Measurements from ENCODE around the gene PLIN4. TPM values are rescaled to one million over a fixed set of nuclear protein-coding genes. Genes with fewer than 3 reads are reported as not detected.

PLIN4 gene
- total RNA-seq, 1 experiment from 2014 or later = 2.3 TPM

DNA sequence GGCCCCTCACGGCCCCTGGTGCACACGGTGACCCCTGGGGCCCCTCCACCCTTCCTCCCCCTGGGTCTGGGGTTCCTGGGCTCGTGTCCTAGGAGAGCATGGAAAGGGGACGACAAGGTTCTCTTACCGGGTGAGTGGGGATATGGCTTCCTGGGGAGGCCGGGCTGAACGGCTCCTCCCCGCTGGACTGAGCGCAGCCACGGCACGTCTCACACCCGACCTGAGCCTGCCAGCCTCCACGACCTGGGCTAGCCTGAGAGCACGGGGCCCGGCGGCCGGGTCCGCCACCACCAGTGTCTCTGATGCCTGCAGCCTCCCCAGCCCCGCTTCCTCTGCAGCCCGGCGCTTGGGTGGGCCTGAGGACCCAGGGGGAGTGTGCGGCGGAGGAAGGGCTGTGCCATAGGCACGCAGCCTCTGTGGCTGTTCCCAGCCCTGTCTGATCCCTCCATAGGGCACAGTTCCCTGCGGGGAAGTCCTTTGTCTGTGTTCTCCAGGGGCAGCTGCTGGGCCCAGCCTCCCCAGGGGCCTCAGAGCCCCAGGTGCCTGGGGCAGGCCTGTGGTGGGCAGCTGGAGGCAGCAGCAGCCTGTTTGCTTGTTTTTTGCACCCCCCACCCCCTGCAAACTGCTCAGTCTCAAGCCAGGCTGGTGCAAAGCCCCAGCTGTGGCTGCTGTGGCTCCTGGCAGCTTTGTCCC, 15.0 kb downstream of the PLIN4 start:
- TF ChIP-seq POLR2A (IDR thresholded peaks at IDR 0.05; ENCODE audit: borderline replicate concordance, extremely low read depth, insufficient read depth, insufficient read length) = no peak
- no peak for TF ChIP-seq ZFX (IDR thresholded peaks at IDR 0.05)
- no peak for TF ChIP-seq EZH2 (IDR thresholded peaks at IDR 0.05)
- H3K4me1 ChIP-seq (ENCODE audit: control insufficient read depth in 1 of 2, insufficient read depth in 2 of 2, low read length in 2 of 2) = peaks cover 0 to 11% of the 10 kb centered on the region in 2 experiments; a peak in 2 of 4 replicates
- H3K9ac ChIP-seq (ENCODE audit: low read length) = no peak overlapping the region
- ChIA-PET CTCF (no interaction called here), RAD21 (ENCODE audit: low non-redundant PET in 1 of 2, low total read pairs in 2 of 2, uncharacterized antibody in 2 of 2, unreplicated experiment in 2 of 2) (no interaction called here), POLR2A (no interaction called here)
- peaks cover 0 to 3% of the 10 kb centered on the region in 2 experiments; a peak in 1 of 4 replicates for H3K36me3 ChIP-seq (ENCODE audit: control insufficient read depth in 1 of 2, insufficient read depth in 2 of 2, low read length in 2 of 2)
- H3K79me2 ChIP-seq (ENCODE audit: insufficient read depth, low read length) = no peaks in the 10 kb centered on the region
- H3K9me2 ChIP-seq (ENCODE audit: insufficient read depth) = no peaks in the 10 kb centered on the region
- no peak overlapping the region for H2AFZ ChIP-seq (ENCODE audit: low read depth, low read length, poor library complexity, severe bottlenecking)
- no peak overlapping the region for H3K27ac ChIP-seq (ENCODE audit: low read depth, low read length)
- H3K27me3 ChIP-seq (ENCODE audit: insufficient read depth, low read length) = no peaks in the 10 kb centered on the region
- intact Hi-C loops (cut with micrococcal nuclease) = no loop called here
- DNase-seq (ENCODE audit: low read depth, low spot score) (no peak), ATAC-seq (no peak)
- no TSS peak for BruUV-seq (replicated peaks)
- H3K4me3 ChIP-seq (replicated peaks in 1 of 2; ENCODE audit: low read depth in 1 of 2, low read length in 2 of 2) = no peak overlapping the region
- H3K9me3 ChIP-seq (ENCODE audit: control insufficient read depth in 1 of 2, insufficient read depth in 1 of 2, low read depth in 1 of 2, low read length in 2 of 2) = no peaks in the 10 kb centered on the region
- no peaks in the 10 kb centered on the region for H4K20me1 ChIP-seq (ENCODE audit: insufficient read depth)
- H3K4me2 ChIP-seq (ENCODE audit: low read length) = no peak overlapping the region

DNA sequence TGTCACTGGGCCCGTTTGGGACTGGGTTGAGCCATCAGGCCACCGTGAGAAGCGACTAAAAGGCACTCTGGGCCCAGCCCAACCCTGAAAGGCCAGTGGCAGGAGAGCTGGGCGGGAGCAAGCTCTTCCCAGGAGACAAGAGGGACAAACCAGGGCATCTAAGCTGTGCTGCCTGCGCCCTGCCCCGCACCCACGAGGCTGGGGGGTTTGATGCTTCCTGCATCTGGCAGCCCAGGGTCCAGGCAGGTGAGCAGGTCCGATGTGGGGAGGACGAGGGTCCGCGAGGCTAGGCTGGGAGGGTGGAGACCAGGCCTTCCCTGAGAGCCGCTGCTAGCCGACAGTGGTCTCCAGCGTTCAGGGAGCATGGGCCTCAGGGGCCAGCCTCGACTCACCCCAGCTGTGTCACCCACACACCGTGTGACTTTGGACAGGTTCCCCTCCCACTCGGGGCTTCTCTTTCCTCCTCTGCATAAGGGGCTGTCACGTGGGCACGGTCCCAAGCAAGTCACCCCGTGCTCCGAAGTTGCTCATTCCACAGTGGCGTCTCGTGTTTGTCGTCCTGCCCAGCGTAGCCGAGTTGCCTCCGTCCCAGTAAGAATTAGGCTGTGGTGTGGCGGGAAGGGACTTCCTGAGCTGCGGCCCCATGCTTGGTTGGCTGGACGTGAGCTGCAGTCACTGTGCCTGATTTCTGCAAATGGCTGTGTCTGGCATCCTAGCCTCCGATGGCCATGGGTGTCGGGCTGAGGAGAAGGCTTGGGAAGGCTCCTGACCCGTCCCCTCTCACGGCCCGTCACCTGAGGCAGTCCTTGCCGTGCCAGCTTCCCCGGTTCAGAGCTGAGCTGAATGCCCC, 15.8 kb downstream of the PLIN4 start:
- H3K9me3 ChIP-seq (ENCODE audit: control insufficient read depth in 1 of 2, insufficient read depth in 1 of 2, low read depth in 1 of 2, low read length in 2 of 2) = no peaks in the 10 kb centered on the region
- ChIA-PET CTCF (no interaction called here), RAD21 (ENCODE audit: low non-redundant PET in 1 of 2, low total read pairs in 2 of 2, uncharacterized antibody in 2 of 2, unreplicated experiment in 2 of 2) (no interaction called here), POLR2A (no interaction called here)
- no peak overlapping the region for H2AFZ ChIP-seq (ENCODE audit: low read depth, low read length, poor library complexity, severe bottlenecking)
- no peak for ATAC-seq
- H3K4me1 ChIP-seq (ENCODE audit: control insufficient read depth in 1 of 2, insufficient read depth in 2 of 2, low read length in 2 of 2) = peaks cover 0 to 11% of the 10 kb centered on the region in 2 experiments; a peak in 2 of 4 replicates
- BruUV-seq (replicated peaks) = no TSS peak
- no peaks in the 10 kb centered on the region for H3K27me3 ChIP-seq (ENCODE audit: insufficient read depth, low read length)
- peaks cover 0 to 4% of the 10 kb centered on the region in 2 experiments; a peak in 1 of 4 replicates for H3K36me3 ChIP-seq (ENCODE audit: control insufficient read depth in 1 of 2, insufficient read depth in 2 of 2, low read length in 2 of 2)
- H3K9me2 ChIP-seq (ENCODE audit: insufficient read depth) = no peaks in the 10 kb centered on the region
- no peaks in the 10 kb centered on the region for H4K20me1 ChIP-seq (ENCODE audit: insufficient read depth)
- H3K4me3 ChIP-seq (replicated peaks in 1 of 2; ENCODE audit: low read depth in 1 of 2, low read length in 2 of 2) = no peak overlapping the region
- DNase-seq (ENCODE audit: low read depth, low spot score) = no peak
- no peak overlapping the region for H3K9ac ChIP-seq (ENCODE audit: low read length)
- no peak overlapping the region for H3K4me2 ChIP-seq (ENCODE audit: low read length)
- H3K27ac ChIP-seq (ENCODE audit: low read depth, low read length) = no peak overlapping the region
- intact Hi-C loops (cut with micrococcal nuclease) = no loop called here
- H3K79me2 ChIP-seq (ENCODE audit: insufficient read depth, low read length) = no peaks in the 10 kb centered on the region
- TF ChIP-seq ZNF274 (IDR thresholded peaks at IDR 0.05; ENCODE audit: low read depth, low read length) (no peak), POLR2A (IDR thresholded peaks at IDR 0.05; ENCODE audit: borderline replicate concordance, extremely low read depth, insufficient read depth, insufficient read length) (no peak), ELF1 (IDR thresholded peaks at IDR 0.05; ENCODE audit: borderline replicate concordance, low read depth) (no peak), EZH2phosphoT487 (IDR thresholded peaks at IDR 0.05; ENCODE audit: borderline replicate concordance) (no peak), SP1 (IDR thresholded peaks at IDR 0.05; ENCODE audit: low read depth) (no peak), SIN3A (IDR thresholded peaks at IDR 0.05; ENCODE audit: low read depth) (no peak), ZFX (IDR thresholded peaks at IDR 0.05) (no peak), CEBPB (IDR thresholded peaks at IDR 0.05; ENCODE audit: low read depth) (no peak), SRF (IDR thresholded peaks at IDR 0.05; ENCODE audit: low read depth) (no peak), CBX3 (IDR thresholded peaks at IDR 0.05; ENCODE audit: low read depth) (no peak), YY1 (IDR thresholded peaks at IDR 0.05; ENCODE audit: extremely low read depth, insufficient replicate concordance, low read depth, low read length) (no peak), EZH2 (IDR thresholded peaks at IDR 0.05) (no peak), POLR2AphosphoS5 (IDR thresholded peaks at IDR 0.05; ENCODE audit: low read depth, low read length) (no peak)
- TF ChIP-seq, protein P1, sequence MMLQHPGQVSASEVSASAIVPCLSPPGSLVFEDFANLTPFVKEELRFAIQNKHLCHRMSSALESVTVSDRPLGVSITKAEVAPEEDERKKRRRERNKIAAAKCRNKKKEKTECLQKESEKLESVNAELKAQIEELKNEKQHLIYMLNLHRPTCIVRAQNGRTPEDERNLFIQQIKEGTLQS (IDR thresholded peaks at IDR 0.05) = no peak
- TF ChIP-seq, protein P2, sequence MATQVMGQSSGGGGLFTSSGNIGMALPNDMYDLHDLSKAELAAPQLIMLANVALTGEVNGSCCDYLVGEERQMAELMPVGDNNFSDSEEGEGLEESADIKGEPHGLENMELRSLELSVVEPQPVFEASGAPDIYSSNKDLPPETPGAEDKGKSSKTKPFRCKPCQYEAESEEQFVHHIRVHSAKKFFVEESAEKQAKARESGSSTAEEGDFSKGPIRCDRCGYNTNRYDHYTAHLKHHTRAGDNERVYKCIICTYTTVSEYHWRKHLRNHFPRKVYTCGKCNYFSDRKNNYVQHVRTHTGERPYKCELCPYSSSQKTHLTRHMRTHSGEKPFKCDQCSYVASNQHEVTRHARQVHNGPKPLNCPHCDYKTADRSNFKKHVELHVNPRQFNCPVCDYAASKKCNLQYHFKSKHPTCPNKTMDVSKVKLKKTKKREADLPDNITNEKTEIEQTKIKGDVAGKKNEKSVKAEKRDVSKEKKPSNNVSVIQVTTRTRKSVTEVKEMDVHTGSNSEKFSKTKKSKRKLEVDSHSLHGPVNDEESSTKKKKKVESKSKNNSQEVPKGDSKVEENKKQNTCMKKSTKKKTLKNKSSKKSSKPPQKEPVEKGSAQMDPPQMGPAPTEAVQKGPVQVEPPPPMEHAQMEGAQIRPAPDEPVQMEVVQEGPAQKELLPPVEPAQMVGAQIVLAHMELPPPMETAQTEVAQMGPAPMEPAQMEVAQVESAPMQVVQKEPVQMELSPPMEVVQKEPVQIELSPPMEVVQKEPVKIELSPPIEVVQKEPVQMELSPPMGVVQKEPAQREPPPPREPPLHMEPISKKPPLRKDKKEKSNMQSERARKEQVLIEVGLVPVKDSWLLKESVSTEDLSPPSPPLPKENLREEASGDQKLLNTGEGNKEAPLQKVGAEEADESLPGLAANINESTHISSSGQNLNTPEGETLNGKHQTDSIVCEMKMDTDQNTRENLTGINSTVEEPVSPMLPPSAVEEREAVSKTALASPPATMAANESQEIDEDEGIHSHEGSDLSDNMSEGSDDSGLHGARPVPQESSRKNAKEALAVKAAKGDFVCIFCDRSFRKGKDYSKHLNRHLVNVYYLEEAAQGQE (IDR thresholded peaks at IDR 0.05; ENCODE audit: low read depth) = no peak
- TF ChIP-seq, protein P3, sequence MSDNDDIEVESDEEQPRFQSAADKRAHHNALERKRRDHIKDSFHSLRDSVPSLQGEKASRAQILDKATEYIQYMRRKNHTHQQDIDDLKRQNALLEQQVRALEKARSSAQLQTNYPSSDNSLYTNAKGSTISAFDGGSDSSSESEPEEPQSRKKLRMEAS (IDR thresholded peaks at IDR 0.05) = no peak
